ENCODE results near the gene MTAP. TPM values are rescaled to one million over a fixed set of nuclear protein-coding genes. Genes with fewer than 3 reads are reported as not detected.
A peak's percentile ranks its signal among the peaks of the same experiment; 100 is the strongest.

Gene MTAP
- total and polyA plus RNA-seq, 2 of the 13 experiments (the other 11 are each of a cell fraction or from before 2014, with no cell fraction given) = 16.7 to 51.2 TPM

- no peak for TF ChIP-seq ZNF407 (CRISPR knock-in tag; IDR thresholded peaks at IDR 0.05; ENCODE audit: not compliant biosample characterization)
- 0 out of 2 replicates have a peak, but pooled peaks have one; percentile 13 for TF ChIP-seq ZNF501 (CRISPR knock-in tag; IDR thresholded peaks at IDR 0.05)
- 0 out of 2 replicates have a peak, but pooled peaks have one; percentile 14 for TF ChIP-seq TARDBP (CRISPR knock-in tag; IDR thresholded peaks at IDR 0.05)
- TF ChIP-seq ZNF687 (CRISPR knock-in tag; IDR thresholded peaks at IDR 0.05) = peak; percentile 77
- 0 out of 2 replicates have a peak, but pooled peaks have one; percentile 25 for TF ChIP-seq TOPORS (CRISPR knock-in tag; IDR thresholded peaks at IDR 0.05)
- no peak for TF ChIP-seq ZUFSP (CRISPR knock-in tag; IDR thresholded peaks at IDR 0.05; ENCODE audit: borderline replicate concordance)
- 0 out of 2 replicates have a peak, but pooled peaks have one; percentile 44 for TF ChIP-seq SALL1 (CRISPR knock-in tag; IDR thresholded peaks at IDR 0.05)
- no peak for TF ChIP-seq ZNF280D (CRISPR knock-in tag; IDR thresholded peaks at IDR 0.05)
- peak; percentile 66 for TF ChIP-seq ZFY (CRISPR knock-in tag; IDR thresholded peaks at IDR 0.05)
These were observed 163.0 kb downstream of the MTAP start (continued) for GRCh38 chr9:21965401-21965951.
